Tibial artery (tissue), 4 donors: Measurements from ENCODE around the gene CACFD1.

ENCODE experiments used
- DNase-seq, 2 donors: peaks; one replicate each; pipeline ENCODE4 v3.0.0-alpha.2; 2019
- H3K27ac ChIP-seq, 2 donors: fragments of 200-600 bp; sonication (generic) in 1 of 2; 1 replicate in 1 of 2; 2 replicates in 1 of 2; pipeline ENCODE4 v1.5.1; 2018 to 2019; ENCODE audit warnings: mild to moderate bottlenecking in 1 of 2
- H3K27me3 ChIP-seq, 2 donors: fragments of 200-600 bp; sonication (generic) in 1 of 2; one replicate each; pipeline versions ENCODE4 v1.5.1 to v1.6.0; 2016 to 2019
- H3K36me3 ChIP-seq, 3 donors: fragments of 200-600 bp; sonication (generic) in 2 of 3; one replicate each; pipeline ENCODE4 v1.5.1; 2016 to 2019; ENCODE audit warnings: mild to moderate bottlenecking in 2 of 3
- H3K4me1 ChIP-seq, 4 donors: fragments of 200-600 bp; sonication (generic) in 2 of 4; 1 replicate in 3 of 4; 2 replicates in 1 of 4; pipeline ENCODE4 v1.5.1; 2016 to 2019
- H3K4me3 ChIP-seq, 2 donors: fragments of 200-600 bp; sonication (generic) in 1 of 2; 1 replicate in 1 of 2; 2 replicates in 1 of 2; pipeline ENCODE4 v1.5.1; 2018 to 2019; ENCODE audit warnings: mild to moderate bottlenecking in 2 of 2
- H3K9me3 ChIP-seq, 3 donors: fragments of 200-600 bp; sonication (generic) in 1 of 3; one replicate each; pipeline ENCODE4 v1.5.1; 2016 to 2019
- CTCF ChIP-seq, 2 experiments: fragments of 200-600 bp in 1 of 2; fragments of 450-650 bp in 1 of 2; IDR thresholded peaks; one replicate each; pipeline ENCODE4 v1.5.1; 2017 to 2019; ENCODE audit warnings: antibody characterized with exemption in 2 of 2, mild to moderate bottlenecking in 1 of 2, moderate library complexity in 1 of 2
- intact Hi-C: fragments of 100-400 bp; cut with DNase I; formaldehyde crosslinking; loops from one replicate; pipeline ENCODE4 v1.15.0; 2023; ENCODE audit warnings: low total_unique reads

Gene CACFD1

DNA sequence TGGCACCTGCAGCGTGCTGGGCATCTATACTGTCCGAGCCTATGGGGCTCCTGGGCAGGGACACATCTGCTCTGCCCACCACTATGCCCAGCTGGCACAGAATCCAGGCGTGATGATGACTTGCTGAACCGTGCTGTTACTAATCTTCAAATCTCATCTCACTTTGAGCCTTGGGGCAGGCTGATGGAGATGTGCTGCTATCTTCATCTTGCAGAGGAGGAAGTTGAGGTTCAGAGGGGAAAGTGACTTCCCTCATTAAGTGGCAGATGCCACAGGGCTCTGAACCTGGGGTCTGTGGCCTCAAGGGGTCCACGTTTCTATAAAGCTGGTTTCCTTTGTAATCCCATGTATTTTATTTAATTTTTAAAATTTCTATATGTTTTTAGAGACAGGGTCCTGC lies 14.4 kb downstream of the CACFD1 start:
- Histone ChIP-seq H3K27me3 (no peaks in the 10 kb centered on the region), H3K4me3 (no peak overlapping the region), H3K4me1 (peaks cover 0 to 15% (median 9%) of the 10 kb centered on the region in 4 donors), H3K36me3 (peaks cover 0 to 14% (median 0%) of the 10 kb centered on the region in 3 donors), H3K9me3 (no peaks in the 10 kb centered on the region), H3K27ac (no peak overlapping the region)
- DNase-seq = no peak
- TF ChIP-seq CTCF (IDR thresholded peaks at IDR 0.05) = no peak
- intact Hi-C loops = no loop called here

GRCh38 chr9:133474853-133475252 lies 15.1 kb downstream of the CACFD1 start:
- Histone ChIP-seq H3K9me3 (no peaks in the 10 kb centered on the region), H3K4me1 (peaks cover 0 to 22% (median 14%) of the 10 kb centered on the region in 4 donors), H3K36me3 (peaks cover 0 to 7% (median 0%) of the 10 kb centered on the region in 3 donors), H3K27ac (no peak overlapping the region), H3K27me3 (no peaks in the 10 kb centered on the region), H3K4me3 (no peak overlapping the region)
- no peak for DNase-seq
- intact Hi-C loops = no loop called here
- no peak for TF ChIP-seq CTCF (IDR thresholded peaks at IDR 0.05)

- no peaks in the 10 kb centered on the region for H3K27me3 ChIP-seq
- H3K4me1 ChIP-seq = peaks cover 0 to 23% (median 14%) of the 10 kb centered on the region in 4 donors
- intact Hi-C loops = no loop called here
- no peak for DNase-seq
- peaks cover 0 to 1% (median 0%) of the 10 kb centered on the region in 3 donors for H3K36me3 ChIP-seq
- H3K9me3 ChIP-seq = no peaks in the 10 kb centered on the region
- TF ChIP-seq CTCF (IDR thresholded peaks at IDR 0.05) = no peak
- no peak overlapping the region for H3K27ac ChIP-seq
- no peak overlapping the region for H3K4me3 ChIP-seq
Measured at GRCh38 chr9:133475292-133476012, 15.7 kb downstream of the CACFD1 start.

- intact Hi-C loops = no loop called here
- no peak overlapping the region for H3K4me3 ChIP-seq
Measured at GRCh38 chr9:133476036-133476931, 16.5 kb downstream of the CACFD1 start.

GRCh38 chr9:133476941-133477340 lies 17.2 kb downstream of the CACFD1 start:
- no peak for TF ChIP-seq CTCF (IDR thresholded peaks at IDR 0.05)
- Histone ChIP-seq H3K27me3 (no peaks in the 10 kb centered on the region), H3K27ac (no peak overlapping the region), H3K4me1 (peaks cover 0 to 23% (median 14%) of the 10 kb centered on the region in 4 donors), H3K4me3 (no peak overlapping the region), H3K36me3 (no peaks in the 10 kb centered on the region), H3K9me3 (no peaks in the 10 kb centered on the region)
- DNase-seq = no peak
- intact Hi-C loops = no loop called here

More at GRCh38 chr9:133476036-133476931, 16.5 kb downstream of the CACFD1 start:
- H3K27ac ChIP-seq = no peak overlapping the region
- peaks cover 0 to 23% (median 14%) of the 10 kb centered on the region in 4 donors for H3K4me1 ChIP-seq
- no peaks in the 10 kb centered on the region for H3K27me3 ChIP-seq
- H3K36me3 ChIP-seq = no peaks in the 10 kb centered on the region
- no peak for TF ChIP-seq CTCF (IDR thresholded peaks at IDR 0.05)
- H3K9me3 ChIP-seq = no peaks in the 10 kb centered on the region
- no peak for DNase-seq
